ENCODE data around the gene ZSCAN21. TPM values are rescaled to one million over a fixed set of nuclear protein-coding genes. Genes with fewer than 3 reads are reported as not detected.

ZSCAN21 gene
- total RNA-seq, 1 experiment from 2014 or later, result 24.3 TPM

DNA sequence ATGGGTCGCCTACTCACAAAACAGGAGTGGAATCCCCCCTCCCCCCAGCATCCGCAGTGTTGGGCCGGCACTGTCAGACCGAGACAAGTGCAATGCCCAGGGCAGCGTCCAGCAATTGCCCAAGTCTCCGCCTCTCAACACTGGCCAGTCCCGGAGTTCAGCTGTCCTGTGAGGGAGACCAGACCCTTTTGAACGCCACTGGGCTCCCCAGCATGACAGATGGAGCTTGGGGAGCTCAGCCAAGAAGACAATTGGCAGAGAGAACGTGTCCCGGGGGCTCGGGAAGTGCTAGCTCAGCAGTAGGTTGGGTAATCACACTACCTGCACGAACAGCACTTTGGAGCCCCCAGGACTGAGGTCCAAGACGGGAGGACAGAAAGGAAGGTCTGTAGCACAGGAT lies 43.9 kb downstream of the ZSCAN21 start:
- H2BK15ac ChIP-seq (ENCODE audit: low read depth, low read length), result no peak overlapping the region
- no peak overlapping the region for H3K9ac ChIP-seq (ENCODE audit: extremely low read depth, insufficient read length, low read length)
- Mint-ChIP-seq H3K27ac (peak overlapping the region; percentile 52 to 88 (median 86); a peak in 5 of 7 replicates), H3K36me3 (ENCODE audit: insufficient read depth in 1 of 3, low read depth in 3 of 3) (peaks cover 80 to 89% (median 87%) of the 10 kb centered on the region in 3 experiments), H3K4me1 (peaks cover 9 to 17% of the 10 kb centered on the region in 2 experiments), H3K9me3 (no peaks in the 10 kb centered on the region; a peak in 1 of 5 replicates), H3K4me3 (peak overlapping the region in 1 of 2 experiments; percentile 46; a peak in 3 of 5 replicates), H3K27me3 (ENCODE audit: low read depth) (peaks cover 5% of the 10 kb centered on the region)
- no peaks in the 10 kb centered on the region for H3K9me3 ChIP-seq (ENCODE audit: control insufficient read depth, low read depth, low read length)
- no peaks in the 10 kb centered on the region for H4K20me1 ChIP-seq (ENCODE audit: control insufficient read depth, insufficient read depth, insufficient read length)
- no peak overlapping the region for H4K91ac ChIP-seq (ENCODE audit: insufficient read length, low read depth, low read length)
- no peak overlapping the region for H2AFZ ChIP-seq (ENCODE audit: low read length)
- H3K27ac ChIP-seq (ENCODE audit: insufficient read length, low read depth, low read length), result no peak overlapping the region
- no peak overlapping the region for H3T11ph ChIP-seq (ENCODE audit: low read length)
- H2BK12ac ChIP-seq (ENCODE audit: insufficient read length, low read depth, low read length), result no peak overlapping the region
- H3K4ac ChIP-seq (ENCODE audit: low read depth, low read length), result no peak overlapping the region
- no peak overlapping the region for H4K8ac ChIP-seq (replicated peaks; ENCODE audit: insufficient read length, low read depth, low read length)
- no peaks in the 10 kb centered on the region; the same call in 1 of the 2 replicates for H3K79me2 ChIP-seq (ENCODE audit: insufficient read depth, low read length)
- no peak overlapping the region for H3K23ac ChIP-seq (ENCODE audit: insufficient read length, low read depth, low read length)
- DNase-seq, result no peak
- H3K4me1 ChIP-seq (ENCODE audit: insufficient read depth, low read length), result no peaks in the 10 kb centered on the region
- H2BK120ac ChIP-seq (ENCODE audit: low read depth, low read length, poor library complexity, severe bottlenecking), result no peak overlapping the region
- H2BK20ac ChIP-seq (ENCODE audit: low read depth, low read length, poor library complexity, severe bottlenecking), result no peak overlapping the region
- WGBS (ENCODE audit: extremely low coverage, insufficient read length, low lambda C conversion rate), result no CpG with 5 or more reads among the region's 13 CpGs
- no peak overlapping the region for H2AK5ac ChIP-seq (ENCODE audit: insufficient read length, low read length)
- no peak overlapping the region for H3K56ac ChIP-seq (ENCODE audit: insufficient read length, low read depth, low read length)
- H4K5ac ChIP-seq (ENCODE audit: insufficient read length, low read depth, low read length), result no peak overlapping the region
- no peak overlapping the region for H3K18ac ChIP-seq (ENCODE audit: insufficient read length, low read depth, low read length)
- H3K4me2 ChIP-seq (ENCODE audit: insufficient read depth, insufficient read length, low read length), result no peak overlapping the region
- no peak overlapping the region for H3K14ac ChIP-seq (ENCODE audit: insufficient read depth, low read length)
- no peaks in the 10 kb centered on the region for H3K27me3 ChIP-seq (ENCODE audit: insufficient read depth, low read length)
- peaks cover 2% of the 10 kb centered on the region for H3K79me1 ChIP-seq (ENCODE audit: insufficient read depth, low read depth, low read length, poor library complexity, severe bottlenecking)
- peaks cover 4% of the 10 kb centered on the region for H3K23me2 ChIP-seq (ENCODE audit: insufficient read length, low read depth, low read length, poor library complexity, severe bottlenecking)
- H2BK5ac ChIP-seq (ENCODE audit: insufficient read length, low read length), result no peak overlapping the region
- TF ChIP-seq, protein P1, sequence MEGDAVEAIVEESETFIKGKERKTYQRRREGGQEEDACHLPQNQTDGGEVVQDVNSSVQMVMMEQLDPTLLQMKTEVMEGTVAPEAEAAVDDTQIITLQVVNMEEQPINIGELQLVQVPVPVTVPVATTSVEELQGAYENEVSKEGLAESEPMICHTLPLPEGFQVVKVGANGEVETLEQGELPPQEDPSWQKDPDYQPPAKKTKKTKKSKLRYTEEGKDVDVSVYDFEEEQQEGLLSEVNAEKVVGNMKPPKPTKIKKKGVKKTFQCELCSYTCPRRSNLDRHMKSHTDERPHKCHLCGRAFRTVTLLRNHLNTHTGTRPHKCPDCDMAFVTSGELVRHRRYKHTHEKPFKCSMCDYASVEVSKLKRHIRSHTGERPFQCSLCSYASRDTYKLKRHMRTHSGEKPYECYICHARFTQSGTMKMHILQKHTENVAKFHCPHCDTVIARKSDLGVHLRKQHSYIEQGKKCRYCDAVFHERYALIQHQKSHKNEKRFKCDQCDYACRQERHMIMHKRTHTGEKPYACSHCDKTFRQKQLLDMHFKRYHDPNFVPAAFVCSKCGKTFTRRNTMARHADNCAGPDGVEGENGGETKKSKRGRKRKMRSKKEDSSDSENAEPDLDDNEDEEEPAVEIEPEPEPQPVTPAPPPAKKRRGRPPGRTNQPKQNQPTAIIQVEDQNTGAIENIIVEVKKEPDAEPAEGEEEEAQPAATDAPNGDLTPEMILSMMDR (conservative IDR thresholded peaks at IDR 0.05), result no peak
